Trophoblast cell (in vitro differentiated cells and primary cell): Measurements from ENCODE around the gene ZNF668.

Experiments used
- DNase-seq, 2 donors: peaks; one replicate each; pipeline ENCODE4 v3.0.0-alpha.2; 2016
- H2AFZ ChIP-seq: 2 replicates; pipeline ENCODE4 v1.6.1; 2013; ENCODE audit warnings: low read length, moderate library complexity, mild to moderate bottlenecking; ENCODE audit not compliant: insufficient read depth, poor library complexity
- H2AK5ac ChIP-seq: 2 replicates; pipeline ENCODE4 v1.6.1; 2013; ENCODE audit warnings: mild to moderate bottlenecking, low read length
- H2BK120ac ChIP-seq: 2 replicates; pipeline ENCODE4 v1.6.1; 2013; ENCODE audit warnings: low read length, mild to moderate bottlenecking, moderate library complexity; ENCODE audit not compliant: insufficient read depth, poor library complexity
- H2BK12ac ChIP-seq: 2 replicates; pipeline ENCODE4 v1.6.1; 2013; ENCODE audit warnings: mild to moderate bottlenecking, low read length, moderate library complexity
- H2BK5ac ChIP-seq: 2 replicates; pipeline ENCODE4 v1.6.1; 2013; ENCODE audit warnings: low read length, low read depth, moderate library complexity, mild to moderate bottlenecking; ENCODE audit not compliant: poor library complexity
- H3K14ac ChIP-seq: 2 replicates; pipeline ENCODE4 v1.6.1; 2013; ENCODE audit warnings: mild to moderate bottlenecking, low read length
- H3K18ac ChIP-seq: 2 replicates; pipeline ENCODE4 v1.6.1; 2013; ENCODE audit warnings: mild to moderate bottlenecking, low read length
- H3K23ac ChIP-seq: 2 replicates; pipeline ENCODE4 v1.6.1; 2013; ENCODE audit warnings: low read length
- H3K27ac ChIP-seq: 2 replicates; pipeline ENCODE4 v1.5.1; 2013; ENCODE audit warnings: low read depth, mild to moderate bottlenecking, inconsistent platforms, low read length, moderate library complexity
- H3K27me3 ChIP-seq: 2 replicates; pipeline ENCODE4 v1.6.1; 2013; ENCODE audit warnings: inconsistent platforms, mild to moderate bottlenecking, low read length, moderate library complexity; ENCODE audit not compliant: insufficient read depth
- H3K36me3 ChIP-seq, 2 experiments: 1 replicate in 1 of 2; 2 replicates in 1 of 2; pipeline ENCODE4 v1.6.1; 2013; ENCODE audit warnings: low read length in 2 of 2, mild to moderate bottlenecking in 2 of 2, moderate library complexity in 1 of 2; ENCODE audit not compliant: insufficient read depth in 2 of 2, control insufficient read depth in 1 of 2
- H3K4ac ChIP-seq: 2 replicates; pipeline ENCODE4 v1.6.1; 2013; ENCODE audit warnings: low read depth, mild to moderate bottlenecking, low read length, moderate library complexity
- H3K4me1 ChIP-seq, 2 experiments: 1 replicate in 1 of 2; 2 replicates in 1 of 2; pipeline ENCODE4 v1.6.1; 2013; ENCODE audit warnings: low read length in 2 of 2, mild to moderate bottlenecking in 2 of 2, moderate library complexity in 1 of 2; ENCODE audit not compliant: insufficient read depth in 2 of 2, control insufficient read depth in 1 of 2
- H3K4me2 ChIP-seq: 2 replicates; pipeline ENCODE4 v1.6.1; 2013; ENCODE audit warnings: inconsistent platforms, mild to moderate bottlenecking, low read length, moderate library complexity
- H3K4me3 ChIP-seq: 2 replicates; pipeline ENCODE4 v1.5.1; 2013; ENCODE audit warnings: mild to moderate bottlenecking, low read depth, low read length, inconsistent platforms
- H3K79me1 ChIP-seq: one replicate; pipeline ENCODE4 v1.6.1; 2013; ENCODE audit warnings: low read length
- H3K79me2 ChIP-seq: 2 replicates; pipeline ENCODE4 v1.6.1; 2013; ENCODE audit warnings: low read length, mild to moderate bottlenecking; ENCODE audit not compliant: control insufficient read depth, insufficient read depth, poor library complexity
- H3K9ac ChIP-seq: 2 replicates; pipeline ENCODE4 v1.6.1; 2013; ENCODE audit warnings: mild to moderate bottlenecking, low read length
- H3K9me3 ChIP-seq: 2 replicates; pipeline ENCODE4 v1.6.1; 2013; ENCODE audit warnings: low read depth, mild to moderate bottlenecking, control low read depth, inconsistent platforms, low read length; ENCODE audit not compliant: insufficient read depth
- H4K12ac ChIP-seq: 2 replicates; pipeline ENCODE4 v1.6.1; 2013; ENCODE audit warnings: low read depth, mild to moderate bottlenecking, low read length, moderate library complexity
- H4K8ac ChIP-seq: 2 replicates; pipeline ENCODE4 v1.6.1; 2013; ENCODE audit warnings: low read depth, mild to moderate bottlenecking, low read length, moderate library complexity
- H4K91ac ChIP-seq: one replicate; pipeline ENCODE4 v1.6.1; 2013; ENCODE audit warnings: low read depth, mild to moderate bottlenecking, low read length, moderate library complexity
- WGBS: extraction: QIAGEN DNeasy Blood & Tissue Kit; methylation state at CpG from one replicate; pipeline ENCODE4 v1.1.7; 2013; ENCODE audit warnings: missing lambda C conversion rate; ENCODE audit not compliant: insufficient read length, insufficient coverage; ENCODE audit errors: extremely low coverage; 5-methylcytosine and 5-hydroxymethylcytosine counted together

The ZNF668 gene

DNA sequence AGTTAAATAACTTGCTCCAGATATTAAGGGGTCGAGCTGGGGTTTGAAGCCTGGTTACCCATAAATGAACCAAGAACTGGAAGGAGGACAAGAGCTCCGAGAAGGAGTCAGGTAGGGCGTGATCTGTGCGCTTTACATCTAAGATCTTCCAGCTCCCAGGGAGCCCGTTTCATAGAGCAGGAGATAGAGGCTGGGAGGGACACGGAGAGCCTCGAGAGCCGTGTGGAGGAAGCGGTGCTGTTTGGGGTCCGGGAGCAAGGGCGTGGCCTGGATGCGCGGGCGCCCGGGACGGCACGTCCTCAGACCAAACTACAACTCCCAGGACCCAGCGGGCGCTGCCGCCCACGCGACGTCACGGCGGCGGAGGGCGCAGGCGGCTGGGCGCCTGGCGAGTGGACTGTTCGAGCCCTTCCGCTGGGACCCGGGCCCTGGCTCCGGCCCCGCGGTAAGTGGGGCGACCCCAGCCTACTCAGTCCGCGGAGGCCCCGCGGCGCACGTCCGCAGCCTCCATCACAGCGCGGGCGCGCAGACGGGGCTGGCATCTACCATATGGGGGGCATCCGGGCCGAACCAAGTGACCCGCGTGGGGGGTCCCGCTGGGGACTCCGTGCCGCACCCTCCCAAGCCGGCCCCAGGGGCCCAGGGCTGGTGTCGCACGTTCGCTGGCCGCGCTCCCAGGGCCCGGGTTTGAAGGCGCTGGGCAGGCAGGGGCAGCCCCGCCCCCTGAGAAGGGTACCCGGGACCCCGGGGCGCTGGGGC, 34.2 kb upstream of the ZNF668 start, which contains the start of gene BCKDK:
Gene BCKDK, plus strand, starts transcription at position 352 of the 759 bp plus-strand sequence. CDS start 838 bp downstream, outside the sequence.
- no peak within 1 kb of the TSS for H3K23ac ChIP-seq
- peak within 1 kb of the TSS; percentile 83 for H2AK5ac ChIP-seq
- H4K12ac ChIP-seq = peak within 1 kb of the TSS; percentile 96
- H2BK120ac ChIP-seq = peak within 1 kb of the TSS; percentile 94
- peaks cover 2% of the 10 kb centered on the region for H3K9me3 ChIP-seq
- peak within 1 kb of the TSS; percentile 98 for H4K8ac ChIP-seq
- H3K36me3 ChIP-seq = peaks cover 36 to 40% of the 10 kb centered on the region in 2 experiments
- peak within 1 kb of the TSS; percentile 97 for H3K4me3 ChIP-seq
- peak within 1 kb of the TSS; percentile 97 for H4K91ac ChIP-seq
- peaks cover 0 to 14% of the 10 kb centered on the region in 2 experiments for H3K4me1 ChIP-seq
- peak within 1 kb of the TSS; percentile 78 for H2BK5ac ChIP-seq
- peak within 1 kb of the TSS; percentile 95 for H3K18ac ChIP-seq
- peaks cover 6% of the 10 kb centered on the region for H3K79me2 ChIP-seq
- peak within 1 kb of the TSS; percentile 92 for H3K4me2 ChIP-seq
- peaks cover 6% of the 10 kb centered on the region for H3K79me1 ChIP-seq
- H3K27me3 ChIP-seq = no peaks in the 10 kb centered on the region
- no peak within 1 kb of the TSS for H2BK12ac ChIP-seq
- H2AFZ ChIP-seq = peak within 1 kb of the TSS; percentile 100
- peak within 1 kb of the TSS; percentile 93 for H3K9ac ChIP-seq
- WGBS = no CpG with 5 or more reads among the region's 68 CpGs
- peak in 1 of 2 donors; percentile 56 for DNase-seq
- H3K4ac ChIP-seq = peak within 1 kb of the TSS; percentile 96
- no peak within 1 kb of the TSS for H3K27ac ChIP-seq
- peak within 1 kb of the TSS; percentile 99 for H3K14ac ChIP-seq

DNA sequence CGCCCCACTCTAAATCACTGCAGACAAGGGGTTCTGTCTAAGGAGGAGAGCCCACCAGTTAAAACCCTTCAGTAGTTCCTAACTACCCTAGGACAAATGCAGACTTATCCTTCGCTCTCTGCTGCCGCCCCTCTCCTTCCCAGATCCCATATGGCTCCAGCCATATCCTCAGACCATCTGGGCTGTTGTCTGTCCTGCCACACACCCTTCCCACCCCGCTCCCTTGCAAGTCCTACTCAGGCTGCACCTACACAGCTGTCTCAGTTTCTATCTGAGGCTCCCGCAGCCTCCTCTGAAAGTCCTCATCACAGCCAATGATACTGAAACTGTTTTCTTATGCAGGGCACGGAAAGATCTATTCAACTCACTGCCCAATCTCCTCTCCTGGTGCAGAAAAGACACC, 33.4 kb upstream of the ZNF668 start:
- H3K18ac ChIP-seq = no peak overlapping the region
- no peak overlapping the region for H3K9ac ChIP-seq
- DNase-seq = no peak
- WGBS = no CpG with 5 or more reads among the region's 6 CpGs
- H2AK5ac ChIP-seq = no peak overlapping the region
- H3K27me3 ChIP-seq = no peaks in the 10 kb centered on the region
- H2BK12ac ChIP-seq = no peak overlapping the region
- no peak overlapping the region for H3K4me3 ChIP-seq
- peaks cover 6% of the 10 kb centered on the region for H3K79me2 ChIP-seq
- peaks cover 6% of the 10 kb centered on the region for H3K79me1 ChIP-seq
- H3K4ac ChIP-seq = no peak overlapping the region
- peaks cover 0 to 14% of the 10 kb centered on the region in 2 experiments for H3K4me1 ChIP-seq
- H3K14ac ChIP-seq = no peak overlapping the region
- no peak overlapping the region for H3K23ac ChIP-seq
- H3K36me3 ChIP-seq = peaks cover 33 to 34% of the 10 kb centered on the region in 2 experiments
- no peak overlapping the region for H2BK5ac ChIP-seq
- H2AFZ ChIP-seq = no peak overlapping the region
- no peak overlapping the region for H2BK120ac ChIP-seq
- no peak overlapping the region for H4K91ac ChIP-seq
- H3K27ac ChIP-seq = no peak overlapping the region
- H3K4me2 ChIP-seq = no peak overlapping the region
- H4K8ac ChIP-seq = no peak overlapping the region
- peaks cover 3% of the 10 kb centered on the region for H3K9me3 ChIP-seq
- no peak overlapping the region for H4K12ac ChIP-seq

DNA sequence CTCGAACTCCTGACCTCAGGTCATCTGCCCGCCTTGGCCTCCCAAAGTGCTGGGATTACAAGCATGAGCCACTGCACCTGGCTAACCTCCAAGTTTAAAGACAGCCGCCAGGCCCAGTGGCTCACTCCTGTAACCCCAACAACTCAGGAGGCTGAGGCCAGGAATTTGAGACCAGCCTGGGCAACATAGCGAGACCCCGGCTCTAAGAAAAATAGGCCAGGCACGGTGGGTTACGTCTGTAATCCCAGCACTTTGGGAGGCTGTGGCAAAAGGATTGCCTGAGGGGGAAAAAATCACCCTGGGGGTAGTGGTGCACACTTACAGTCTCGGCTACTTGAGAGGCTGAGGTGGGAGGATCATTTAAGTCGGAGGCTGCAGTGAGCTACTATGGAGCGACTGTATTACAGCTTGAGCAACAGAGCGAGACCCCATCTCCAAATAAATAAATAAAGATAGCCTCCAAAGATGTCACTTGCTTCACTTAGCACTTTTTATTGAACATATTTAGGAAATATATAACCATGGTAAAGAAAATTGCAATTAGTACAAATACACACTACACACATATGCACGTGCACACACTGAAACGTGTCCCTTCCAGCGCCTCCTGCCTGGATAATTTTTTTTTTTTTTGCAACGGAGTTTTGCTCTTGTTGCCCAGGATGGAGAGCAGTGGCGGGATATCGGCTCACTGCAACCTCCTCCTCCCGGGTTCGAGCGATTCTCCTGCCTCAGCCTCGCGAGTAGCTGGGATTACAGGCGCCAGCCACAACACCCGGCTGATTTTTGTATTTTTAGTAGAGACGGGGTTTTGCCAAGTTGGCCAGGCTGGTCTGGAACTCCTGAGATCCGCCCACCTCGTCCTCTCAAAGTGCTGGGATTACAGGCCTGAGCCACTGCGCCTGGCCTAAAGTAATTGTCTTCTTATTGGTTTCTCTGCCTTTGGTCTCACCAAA, 32.7 kb upstream of the ZNF668 start:
- Histone ChIP-seq H3K79me1 (peaks cover 6% of the 10 kb centered on the region), H2AFZ (no peak overlapping the region), H2BK12ac (no peak overlapping the region), H3K23ac (no peak overlapping the region), H4K91ac (no peak overlapping the region), H3K4me1 (peaks cover 0 to 14% of the 10 kb centered on the region in 2 experiments), H3K36me3 (peaks cover 26 to 27% of the 10 kb centered on the region in 2 experiments), H2BK120ac (no peak overlapping the region), H3K14ac (no peak overlapping the region), H3K79me2 (peaks cover 6% of the 10 kb centered on the region), H3K27me3 (no peaks in the 10 kb centered on the region), H3K9me3 (peaks cover 3% of the 10 kb centered on the region), H3K18ac (no peak overlapping the region), H2BK5ac (no peak overlapping the region), H4K12ac (no peak overlapping the region), H3K4ac (no peak overlapping the region), H4K8ac (no peak overlapping the region), H2AK5ac (no peak overlapping the region), H3K4me3 (no peak overlapping the region), H3K9ac (no peak overlapping the region), H3K4me2 (no peak overlapping the region), H3K27ac (no peak overlapping the region)
- DNase-seq = no peak
- no CpG with 5 or more reads among the region's 28 CpGs for WGBS

DNA sequence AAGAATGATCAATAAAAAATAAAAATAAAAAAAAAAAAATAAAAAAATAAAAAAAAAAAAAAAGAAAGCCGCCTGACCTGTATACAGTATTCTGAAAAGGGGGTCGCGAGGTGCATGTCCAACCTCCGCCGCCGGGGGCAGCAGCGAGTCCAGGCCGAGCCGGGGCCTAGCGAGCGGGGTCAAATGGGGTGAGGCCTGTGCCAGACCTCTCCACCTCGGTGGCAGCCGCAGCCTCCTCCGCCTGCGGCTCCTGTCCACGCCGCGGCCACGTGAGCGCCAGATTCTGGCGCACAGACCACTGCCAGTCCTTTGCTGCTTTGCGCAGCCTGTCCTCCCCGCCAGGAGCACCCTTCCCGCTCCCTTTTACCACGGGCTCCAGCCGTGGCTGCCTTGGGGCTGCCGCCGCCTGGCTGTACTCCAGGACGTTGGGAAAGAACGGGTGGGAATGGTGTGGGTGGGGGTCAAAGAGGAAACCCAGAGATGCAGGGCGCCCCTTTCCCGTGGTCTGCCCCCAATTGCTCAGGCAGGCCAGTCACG, 31.7 kb upstream of the ZNF668 start:
- Histone ChIP-seq H3K36me3 (peaks cover 15 to 17% of the 10 kb centered on the region in 2 experiments), H3K14ac (no peak overlapping the region), H3K9me3 (peaks cover 3% of the 10 kb centered on the region), H3K79me2 (peaks cover 6% of the 10 kb centered on the region), H4K8ac (no peak overlapping the region), H3K27me3 (no peaks in the 10 kb centered on the region), H2AK5ac (no peak overlapping the region), H3K27ac (no peak overlapping the region), H2BK12ac (no peak overlapping the region), H3K23ac (no peak overlapping the region), H3K4me1 (peaks cover 0 to 14% of the 10 kb centered on the region in 2 experiments), H3K18ac (no peak overlapping the region), H2BK120ac (no peak overlapping the region), H3K9ac (no peak overlapping the region), H4K91ac (no peak overlapping the region), H3K4me2 (peak overlapping the region; percentile 29), H3K4me3 (no peak overlapping the region), H4K12ac (no peak overlapping the region), H2AFZ (peak overlapping the region; percentile 32), H2BK5ac (no peak overlapping the region), H3K79me1 (peaks cover 6% of the 10 kb centered on the region), H3K4ac (no peak overlapping the region)
- DNase-seq = peak; percentile 69 to 87
- no CpG with 5 or more reads among the region's 33 CpGs for WGBS
